Ovary (tissue), 9 donors: ENCODE measurements around the gene SLC38A10. TPM values are rescaled to one million over a fixed set of nuclear protein-coding genes. Genes with fewer than 3 reads are reported as not detected.

Experiments
- DNase-seq, 5 donors: peaks; one replicate each; pipeline ENCODE4 v3.0.0-alpha.2; 2019 to 2020
- H3K27ac ChIP-seq, 2 donors: fragments of 200-600 bp; one replicate each; pipeline versions ENCODE4 v1.5.1 to v1.8.0; 2019 to 2022
- H3K27me3 ChIP-seq: fragments of 200-600 bp; one replicate; pipeline ENCODE4 v1.8.0; 2022
- H3K36me3 ChIP-seq: fragments of 200-600 bp; sonication (generic); one replicate; pipeline ENCODE4 v1.5.1; 2019
- H3K4me1 ChIP-seq: one replicate; pipeline ENCODE4 v1.8.1; 2013; ENCODE audit warnings: mild to moderate bottlenecking, moderate library complexity; ENCODE audit not compliant: insufficient read depth
- H3K4me3 ChIP-seq: fragments of 200-600 bp; sonication (generic); one replicate; pipeline ENCODE4 v1.5.1; 2017
- H3K9me3 ChIP-seq, 2 donors: fragments of 200-600 bp in 1 of 2; sonication (generic) in 1 of 2; one replicate each; pipeline versions ENCODE4 v1.5.1 to v1.8.1; 2013 to 2019; ENCODE audit warnings: mild to moderate bottlenecking in 1 of 2, moderate library complexity in 1 of 2
- EP300 ChIP-seq: sonication (generic); formaldehyde crosslinking; IDR thresholded peaks from one replicate; pipeline ENCODE4 v1.6.1; 2017; ENCODE audit warnings: antibody characterized with exemption
- POLR2A ChIP-seq: fragments of 450-650 bp; IDR thresholded peaks from one replicate; pipeline ENCODE4 v1.6.1; 2017; ENCODE audit warnings: antibody characterized with exemption, mild to moderate bottlenecking, moderate library complexity
- WGBS, 3 donors: extraction: QIAGEN DNeasy Blood & Tissue Kit in 1 of 3; methylation state at CpG; one replicate each; pipeline versions ENCODE4 v1.1.5 to v1.1.7; 2013 to 2017; 5-methylcytosine and 5-hydroxymethylcytosine counted together
- intact Hi-C, 4 donors: fragments of 100-400 bp; cut with DNase I; formaldehyde crosslinking; loops; one replicate each; pipeline versions ENCODE4 v1.11.0 to v1.15.1; 2022 to 2023
- polyA plus RNA-seq, 2 donors: library from polyadenylated mRNA; stranded (reverse); fragments of 200-250 nt in 1 of 2; fragments of 350-450 nt in 1 of 2; fragmentation: Illumina TruSeq in 1 of 2; extraction: RNeasy Lipid Tissue Mini Kit (QIAGEN cat#74804) in 1 of 2; gene quantifications; one replicate each; pipeline ENCODE4 v1.2.3, GENCODE V29; 2013 to 2014
- total RNA-seq, 7 donors: library from RNA; depleted of rRNA in 2 of 7; stranded (reverse); fragments of >200 nt in 2 of 7; fragmentation: NEBNext Ultra II Directional in 3 of 7; extraction: Animal tissue kit (Norgen Biotek cat#: 25700) in 3 of 7; gene quantifications; one replicate each; pipeline versions ENCODE4 v1.1.0 to v1.2.4, GENCODE V29; 2016 to 2023
- TF ChIP-seq, protein P1 (sequence below), 3 donors: fragments of 450-650 bp in 2 of 3; fragments of 200-600 bp in 1 of 3; IDR thresholded peaks; one replicate each; pipeline versions ENCODE4 v1.5.1 to v1.8.0; 2016 to 2022; ENCODE audit warnings: antibody characterized with exemption in 3 of 3, mild to moderate bottlenecking in 1 of 3
- donor health status: DM: no; HTN: no; CAD: no; lungs with moderate emphysema.
- donor health status: DM: no; HTN: no; CAD: no.
- donor health status: Bipolar disorder and iron deficiency.
- donor health status: DM: yes; HTN: yes; CAD: no.
- donor health status: DM: no; HTN: no; CAD: no.
- donor health status: DM: yes; HTN: yes; CAD: no.

SLC38A10 gene
- total and polyA plus RNA-seq, 9 donors: 11.5 to 75.7 (median 64.3) TPM

DNA sequence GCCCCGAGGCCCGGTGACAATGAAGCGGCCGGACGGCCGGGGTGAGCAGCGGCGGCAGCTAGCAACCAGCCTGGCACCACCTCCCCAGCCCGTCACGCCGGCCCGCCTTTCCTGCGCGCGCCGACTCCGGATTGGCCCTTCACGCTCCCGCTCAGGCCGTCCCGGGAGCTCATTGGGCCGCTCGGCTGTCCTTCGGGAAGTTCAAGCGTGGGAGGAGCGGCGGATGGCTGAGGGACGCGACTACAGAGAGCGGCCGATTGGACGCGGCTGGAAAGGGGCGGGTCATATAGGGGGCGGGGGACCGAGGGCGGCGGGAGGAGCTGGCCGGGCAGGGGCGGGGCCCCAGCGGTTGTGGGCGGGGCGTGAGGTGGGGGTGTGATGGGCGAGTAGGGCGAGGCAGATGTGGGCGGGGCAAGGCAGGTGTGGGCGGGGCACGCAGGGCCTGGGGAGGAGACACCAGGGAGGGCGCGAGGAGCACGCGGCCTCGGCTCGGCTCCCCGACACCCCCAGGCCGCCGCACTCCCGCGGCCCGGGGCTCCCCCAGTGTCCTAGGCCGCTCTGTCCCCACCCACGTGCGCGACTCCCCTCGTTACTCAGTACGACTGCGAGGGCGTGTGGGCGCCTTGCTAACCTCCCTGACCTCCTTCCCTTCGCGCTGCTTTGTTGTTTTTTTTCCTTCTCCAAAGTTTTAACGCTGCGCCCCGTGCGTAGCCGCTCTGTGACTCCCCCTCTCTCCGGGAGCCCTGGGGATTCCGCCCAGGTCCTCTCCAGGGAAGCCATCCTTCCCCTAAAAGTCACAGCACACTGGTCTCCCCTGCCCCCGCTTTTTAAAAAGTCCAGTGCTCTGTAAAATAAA is 72.0 kb downstream of the SLC38A10 start, which contains the start of gene CEP131:
Gene CEP131 (minus strand): TSS at position 60 of the 856 bp plus-strand sequence. CDS start 2,909 bp downstream, outside the sequence.
- H3K9me3 ChIP-seq: no peaks in the 10 kb centered on the region
- DNase-seq: peak; percentile 99
- WGBS, 3 donors: 0 to 1% (median 0%) methylated on average over 57 to 79 of the region's 79 CpGs
- H3K4me1 ChIP-seq: peaks cover 9% of the 10 kb centered on the region
- H3K36me3 ChIP-seq: no peaks in the 10 kb centered on the region
- H3K4me3 ChIP-seq: peak within 1 kb of the TSS; percentile 92
- no peak for TF ChIP-seq POLR2A
- TF ChIP-seq EP300: no peak
- TF ChIP-seq, protein P1, sequence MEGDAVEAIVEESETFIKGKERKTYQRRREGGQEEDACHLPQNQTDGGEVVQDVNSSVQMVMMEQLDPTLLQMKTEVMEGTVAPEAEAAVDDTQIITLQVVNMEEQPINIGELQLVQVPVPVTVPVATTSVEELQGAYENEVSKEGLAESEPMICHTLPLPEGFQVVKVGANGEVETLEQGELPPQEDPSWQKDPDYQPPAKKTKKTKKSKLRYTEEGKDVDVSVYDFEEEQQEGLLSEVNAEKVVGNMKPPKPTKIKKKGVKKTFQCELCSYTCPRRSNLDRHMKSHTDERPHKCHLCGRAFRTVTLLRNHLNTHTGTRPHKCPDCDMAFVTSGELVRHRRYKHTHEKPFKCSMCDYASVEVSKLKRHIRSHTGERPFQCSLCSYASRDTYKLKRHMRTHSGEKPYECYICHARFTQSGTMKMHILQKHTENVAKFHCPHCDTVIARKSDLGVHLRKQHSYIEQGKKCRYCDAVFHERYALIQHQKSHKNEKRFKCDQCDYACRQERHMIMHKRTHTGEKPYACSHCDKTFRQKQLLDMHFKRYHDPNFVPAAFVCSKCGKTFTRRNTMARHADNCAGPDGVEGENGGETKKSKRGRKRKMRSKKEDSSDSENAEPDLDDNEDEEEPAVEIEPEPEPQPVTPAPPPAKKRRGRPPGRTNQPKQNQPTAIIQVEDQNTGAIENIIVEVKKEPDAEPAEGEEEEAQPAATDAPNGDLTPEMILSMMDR (IDR thresholded peaks at IDR 0.05): no peak
- no peaks in the 10 kb centered on the region for H3K27me3 ChIP-seq
- H3K27ac ChIP-seq: peak within 1 kb of the TSS; percentile 31 to 78
- intact Hi-C loops: loop anchor here in 1 of 4 donors (5.0 kb wide), 1 partner anchor 81 kb away; no protein-coding TSS in a partner anchor

DNA sequence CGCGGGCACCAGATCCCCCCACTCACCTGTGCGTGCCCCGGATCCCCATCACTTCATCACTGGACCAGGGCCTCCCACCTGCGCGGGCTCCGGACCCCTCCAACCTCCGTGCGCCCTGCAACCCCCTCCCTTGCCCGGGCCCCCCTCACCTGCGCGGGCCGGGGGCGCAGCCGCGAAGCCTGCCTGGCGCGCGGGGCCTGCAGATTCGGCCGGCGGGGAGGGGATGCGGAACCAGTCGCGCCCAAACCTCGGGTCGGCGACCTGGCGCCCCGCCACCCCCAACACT is 72.5 kb downstream of the SLC38A10 start:
- H3K27ac ChIP-seq: no peak overlapping the region
- H3K9me3 ChIP-seq: no peaks in the 10 kb centered on the region
- peak overlapping the region; percentile 92 for H3K4me3 ChIP-seq
- H3K36me3 ChIP-seq: no peaks in the 10 kb centered on the region
- no peak for DNase-seq
- intact Hi-C loops: loop anchor here in 1 of 4 donors (5.0 kb wide), 1 partner anchor 80 kb away; no protein-coding TSS in a partner anchor
- H3K4me1 ChIP-seq: peaks cover 9% of the 10 kb centered on the region
- TF ChIP-seq POLR2A (no peak), EP300 (no peak)
- TF ChIP-seq, protein P1 (IDR thresholded peaks at IDR 0.05): no peak
- WGBS, 3 donors: 0 to 1% (median 1%) methylated on average over 10 to 30 of the region's 30 CpGs
- H3K27me3 ChIP-seq: no peaks in the 10 kb centered on the region

DNA sequence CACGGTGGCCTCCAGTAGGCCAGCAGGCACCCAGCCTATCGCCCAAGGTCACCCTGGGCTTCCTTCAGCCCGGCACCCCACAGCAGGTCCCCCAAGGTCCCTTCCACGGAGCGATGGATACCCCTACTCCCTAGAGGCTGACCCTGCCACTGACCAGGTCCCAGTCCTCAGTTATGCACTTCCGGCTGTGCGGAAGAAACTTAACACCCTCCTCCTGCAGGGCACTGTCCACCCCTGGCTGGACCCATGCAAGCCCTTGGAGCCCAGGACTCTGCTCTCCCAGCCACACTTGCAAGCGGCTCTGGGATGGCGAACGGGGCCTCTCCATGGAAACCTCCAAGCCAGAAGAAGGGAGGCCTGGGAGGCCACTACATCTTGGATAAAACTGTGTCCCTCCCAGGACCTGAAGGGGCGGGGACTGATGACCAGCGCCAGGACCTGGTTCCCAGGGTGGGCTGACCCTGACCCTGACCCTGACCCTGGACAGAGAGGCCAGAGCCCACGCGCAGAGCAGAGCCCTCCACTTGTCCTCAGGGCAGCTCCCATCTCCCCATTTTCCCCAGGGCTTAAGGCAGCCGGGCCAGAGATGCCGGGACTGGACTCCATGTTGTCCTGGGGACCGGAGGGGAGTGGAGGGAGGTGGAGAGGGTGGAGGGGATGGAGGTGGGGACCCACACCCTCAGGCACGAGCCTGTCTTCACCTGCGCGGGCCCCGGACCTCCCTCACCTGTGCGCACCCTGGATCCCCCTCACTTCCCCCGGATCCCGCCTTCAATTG is 73.1 kb downstream of the SLC38A10 start:
- H3K27me3 ChIP-seq: no peaks in the 10 kb centered on the region
- no peaks in the 10 kb centered on the region for H3K9me3 ChIP-seq
- H3K4me1 ChIP-seq: peaks cover 9% of the 10 kb centered on the region
- peak in 2 of 5 donors; percentile 33 to 60 for DNase-seq
- intact Hi-C loops: loop anchor here in 1 of 4 donors (5.0 kb wide), 1 partner anchor 80 kb away; no protein-coding TSS in a partner anchor
- H3K36me3 ChIP-seq: no peaks in the 10 kb centered on the region
- no peak overlapping the region for H3K27ac ChIP-seq
- 5 to 6% (median 6%) methylated on average over 21 to 24 of the region's 24 CpGs for WGBS, 3 donors
- H3K4me3 ChIP-seq: peak overlapping the region; percentile 92
- TF ChIP-seq POLR2A (no peak), EP300 (no peak)
- TF ChIP-seq, protein P1 (IDR thresholded peaks at IDR 0.05): no peak

DNA sequence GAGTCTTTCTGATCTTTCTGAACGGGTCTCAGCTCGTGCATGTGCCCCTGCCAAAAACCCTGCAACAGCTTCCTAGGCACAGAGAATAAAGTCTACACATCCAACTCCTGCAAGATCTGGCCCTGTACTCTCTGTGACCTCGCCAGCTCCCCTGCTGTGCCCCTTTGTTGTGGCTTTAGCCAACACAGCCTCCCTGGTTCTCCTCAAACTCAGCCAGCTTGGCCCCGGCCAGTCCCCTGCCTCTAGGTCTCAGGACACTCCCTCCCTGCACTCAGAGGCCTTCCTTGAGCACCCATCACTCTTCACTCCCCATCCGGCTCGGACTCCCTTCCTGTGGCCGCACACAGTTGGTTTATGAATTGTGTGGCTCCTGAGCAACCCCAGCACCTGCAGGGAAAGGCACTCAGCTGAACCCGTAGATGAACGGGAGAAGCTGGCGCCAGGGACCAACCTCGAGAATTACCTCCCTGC is 73.7 kb downstream of the SLC38A10 start:
- Histone ChIP-seq H3K9me3 (no peaks in the 10 kb centered on the region), H3K27me3 (no peaks in the 10 kb centered on the region), H3K36me3 (no peaks in the 10 kb centered on the region), H3K4me3 (no peak overlapping the region), H3K27ac (no peak overlapping the region), H3K4me1 (peaks cover 9% of the 10 kb centered on the region)
- WGBS, 3 donors: 50 to 62% (median 58%) methylated on average over 11 of the region's 11 CpGs
- intact Hi-C loops: loop anchor here in 1 of 4 donors (5.0 kb wide), 1 partner anchor 79 kb away; no protein-coding TSS in a partner anchor
- TF ChIP-seq POLR2A (no peak), EP300 (no peak)
- TF ChIP-seq, protein P1 (IDR thresholded peaks at IDR 0.05): no peak
- no peak for DNase-seq
